IPS-18a (cell line): ENCODE measurements around the gene NOS1AP.
"Not testable (repeated sequence)": the region's sequence is repeated elsewhere in the genome, so short reads cannot be mapped to it uniquely, and the experiment has no call there.

Source experiments
- H3K27ac ChIP-seq: one replicate; pipeline ENCODE4 v1.5.1; 2013; ENCODE audit warnings: low read length
- H3K27me3 ChIP-seq: one replicate; pipeline ENCODE4 v1.6.1; 2013; ENCODE audit warnings: mild to moderate bottlenecking, low read length; ENCODE audit not compliant: control insufficient read depth, insufficient read depth
- H3K36me3 ChIP-seq: one replicate; pipeline ENCODE4 v1.6.1; 2013; ENCODE audit warnings: low read depth, low read length; ENCODE audit not compliant: control insufficient read depth
- H3K4me1 ChIP-seq: one replicate; pipeline ENCODE4 v1.6.1; 2013; ENCODE audit warnings: low read depth, low read length; ENCODE audit not compliant: control insufficient read depth
- H3K4me3 ChIP-seq: one replicate; pipeline ENCODE4 v1.5.1; 2013; ENCODE audit warnings: low read length
- H3K9ac ChIP-seq: one replicate; pipeline ENCODE4 v1.6.1; 2013; ENCODE audit warnings: mild to moderate bottlenecking, low read length, moderate library complexity
- H3K9me3 ChIP-seq: one replicate; pipeline ENCODE4 v1.6.1; 2013; ENCODE audit warnings: low read depth, low read length; ENCODE audit not compliant: control insufficient read depth

The NOS1AP gene

GRCh38 chr1:162033428-162033827 lies 36.1 kb upstream of the NOS1AP start:
- H3K9me3 ChIP-seq = no peaks in the 10 kb centered on the region
- H3K36me3 ChIP-seq = no peaks in the 10 kb centered on the region
- no peak overlapping the region for H3K27ac ChIP-seq
- H3K27me3 ChIP-seq = no peaks in the 10 kb centered on the region
- no peak overlapping the region for H3K4me3 ChIP-seq
- H3K9ac ChIP-seq = no peak overlapping the region
- no peaks in the 10 kb centered on the region for H3K4me1 ChIP-seq

GRCh38 chr1:162035241-162035640 lies 34.2 kb upstream of the NOS1AP start:
- Histone ChIP-seq H3K27ac (no peak overlapping the region), H3K4me3 (no peak overlapping the region), H3K36me3 (no peaks in the 10 kb centered on the region), H3K9ac (no peak overlapping the region), H3K4me1 (no peaks in the 10 kb centered on the region), H3K27me3 (no peaks in the 10 kb centered on the region), H3K9me3 (no peaks in the 10 kb centered on the region)

DNA sequence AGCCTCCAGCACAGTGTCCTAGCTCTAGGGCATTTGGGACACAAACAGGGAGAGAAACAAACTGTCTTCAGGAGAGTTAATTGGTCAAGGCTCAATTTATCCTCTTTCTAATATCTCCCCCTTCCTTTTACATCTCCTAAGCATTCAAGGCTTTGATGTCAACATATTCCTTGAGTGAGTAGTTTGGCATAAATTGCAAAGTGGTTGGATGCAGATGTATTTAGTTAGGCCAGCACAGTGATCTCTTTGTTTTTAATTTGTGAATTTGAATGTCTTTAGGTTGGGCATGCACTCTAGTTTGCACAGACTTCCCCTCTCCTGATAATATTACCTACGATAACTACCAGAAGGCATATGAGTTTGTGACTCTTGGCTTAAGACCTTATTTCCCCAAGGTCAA lies 33.3 kb upstream of the NOS1AP start:
- Histone ChIP-seq H3K27me3 (no peaks in the 10 kb centered on the region), H3K4me3 (no peak overlapping the region), H3K4me1 (no peaks in the 10 kb centered on the region), H3K27ac (no peak overlapping the region), H3K9me3 (no peaks in the 10 kb centered on the region), H3K9ac (no peak overlapping the region), H3K36me3 (no peaks in the 10 kb centered on the region)

DNA sequence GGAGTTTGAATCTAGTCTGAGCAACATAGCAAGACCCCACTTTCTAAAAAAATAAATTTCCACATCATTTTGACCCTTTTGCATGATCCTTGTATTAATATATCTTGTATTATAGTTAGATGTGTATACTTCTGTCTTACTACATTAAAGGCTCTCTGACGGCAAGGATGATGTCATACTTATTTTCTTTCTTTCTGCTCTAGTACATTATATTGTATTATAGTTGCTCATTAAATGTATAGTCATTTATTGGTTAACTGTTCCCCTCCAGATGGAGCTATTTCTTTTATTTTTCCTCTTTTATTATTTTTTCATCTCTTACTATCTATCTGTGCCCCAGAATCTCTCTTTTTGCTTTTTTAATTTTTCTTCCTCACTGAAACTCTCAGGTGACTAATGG lies 30.9 kb upstream of the NOS1AP start:
- Histone ChIP-seq H3K9ac (no peak overlapping the region), H3K27ac (no peak overlapping the region), H3K27me3 (no peaks in the 10 kb centered on the region), H3K9me3 (no peaks in the 10 kb centered on the region), H3K4me3 (no peak overlapping the region), H3K4me1 (no peaks in the 10 kb centered on the region), H3K36me3 (no peaks in the 10 kb centered on the region)

- H3K36me3 ChIP-seq = no peaks in the 10 kb centered on the region
- no peaks in the 10 kb centered on the region for H3K9me3 ChIP-seq
- no peak overlapping the region for H3K27ac ChIP-seq
- no peaks in the 10 kb centered on the region for H3K4me1 ChIP-seq
- H3K4me3 ChIP-seq = no peak overlapping the region
- H3K27me3 ChIP-seq = no peaks in the 10 kb centered on the region
- no peak overlapping the region for H3K9ac ChIP-seq
Observed at GRCh38 chr1:162040001-162040400, 29.5 kb upstream of the NOS1AP start.

- no peaks in the 10 kb centered on the region for H3K27me3 ChIP-seq
- no peaks in the 10 kb centered on the region for H3K36me3 ChIP-seq
- H3K9ac ChIP-seq = no peak overlapping the region
- no peaks in the 10 kb centered on the region for H3K4me1 ChIP-seq
- no peak overlapping the region for H3K27ac ChIP-seq
- no peaks in the 10 kb centered on the region for H3K9me3 ChIP-seq
- no peak overlapping the region for H3K4me3 ChIP-seq
Observed at GRCh38 chr1:162040657-162041056, 28.8 kb upstream of the NOS1AP start.

GRCh38 chr1:162042361-162042760 lies 27.1 kb upstream of the NOS1AP start:
- no peaks in the 10 kb centered on the region for H3K9me3 ChIP-seq
- no peak overlapping the region for H3K9ac ChIP-seq
- no peaks in the 10 kb centered on the region for H3K4me1 ChIP-seq
- no peak overlapping the region for H3K27ac ChIP-seq
- no peaks in the 10 kb centered on the region for H3K27me3 ChIP-seq
- no peak overlapping the region for H3K4me3 ChIP-seq
- H3K36me3 ChIP-seq = no peaks in the 10 kb centered on the region

GRCh38 chr1:162046921-162047320 lies 22.6 kb upstream of the NOS1AP start:
- Histone ChIP-seq H3K4me3 (no peak overlapping the region), H3K9ac (no peak overlapping the region), H3K9me3 (no peaks in the 10 kb centered on the region), H3K27ac (no peak overlapping the region), H3K27me3 (no peaks in the 10 kb centered on the region), H3K36me3 (no peaks in the 10 kb centered on the region), H3K4me1 (no peaks in the 10 kb centered on the region)

DNA sequence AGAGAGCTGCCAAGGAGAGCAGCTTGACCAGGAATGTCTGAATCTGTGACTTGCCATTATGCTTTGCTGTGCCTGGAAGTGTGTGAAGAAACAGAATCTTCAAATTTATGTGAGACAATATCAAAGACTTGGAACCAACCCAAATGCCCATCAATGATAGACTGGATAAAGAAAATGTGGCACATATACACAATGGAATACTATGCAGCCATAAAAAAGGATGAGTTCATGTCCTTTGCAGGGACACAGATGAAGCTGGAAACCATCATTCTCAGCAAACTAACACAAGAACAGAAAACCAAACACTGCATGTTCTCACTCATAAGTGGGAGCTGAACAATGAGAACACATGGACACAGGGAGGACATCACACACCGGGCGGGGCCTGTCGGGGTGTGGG lies 15.5 kb upstream of the NOS1AP start:
- not testable (repeated sequence) for H3K9ac ChIP-seq, H3K4me1 ChIP-seq, H3K27ac ChIP-seq, H3K9me3 ChIP-seq, H3K4me3 ChIP-seq, H3K27me3 ChIP-seq, H3K36me3 ChIP-seq

DNA sequence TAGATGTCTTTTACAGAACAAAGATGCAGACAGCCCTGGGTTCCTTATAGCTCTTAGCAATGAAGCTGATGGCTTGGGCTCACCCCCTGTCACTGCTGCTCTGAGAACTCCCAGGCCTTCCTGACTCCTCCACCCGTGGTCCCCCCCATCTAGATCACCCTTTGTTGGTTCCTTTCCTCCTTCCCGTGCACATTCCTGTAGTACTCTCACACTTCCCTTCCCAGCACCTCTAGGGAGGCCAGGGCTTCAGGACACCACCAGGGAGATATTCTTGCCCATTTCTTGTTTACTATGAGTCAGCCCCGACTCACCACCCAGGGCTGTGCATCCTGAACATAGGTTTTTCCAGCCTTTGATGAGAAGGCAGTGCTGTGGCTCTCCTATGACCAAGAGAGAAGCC lies 14.4 kb upstream of the NOS1AP start:
- Histone ChIP-seq H3K27me3 (no peaks in the 10 kb centered on the region), H3K9ac (no peak overlapping the region), H3K27ac (no peak overlapping the region), H3K4me3 (no peak overlapping the region), H3K4me1 (no peaks in the 10 kb centered on the region), H3K9me3 (no peaks in the 10 kb centered on the region), H3K36me3 (no peaks in the 10 kb centered on the region)

DNA sequence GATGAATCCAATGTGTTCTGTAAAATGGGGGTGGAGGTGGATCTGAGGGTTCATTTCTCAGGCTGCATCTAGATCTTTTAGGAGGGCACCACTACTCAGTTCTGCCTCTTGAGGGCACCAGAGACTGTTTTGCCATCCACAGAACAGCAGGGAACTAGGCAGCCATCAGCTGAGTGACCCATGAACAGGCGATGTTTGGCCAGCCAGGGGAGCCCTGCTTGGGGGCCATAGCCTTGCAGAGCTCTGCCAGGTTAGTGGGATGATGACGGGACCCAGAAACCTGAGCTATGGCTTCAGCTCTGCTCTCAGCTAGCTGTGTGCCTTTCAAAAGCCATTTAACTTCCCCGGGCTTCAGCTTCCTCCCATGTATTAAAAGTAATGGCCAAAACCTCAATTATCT lies 13.4 kb upstream of the NOS1AP start:
- H3K27ac ChIP-seq = no peak overlapping the region
- no peak overlapping the region for H3K9ac ChIP-seq
- H3K36me3 ChIP-seq = no peaks in the 10 kb centered on the region

DNA sequence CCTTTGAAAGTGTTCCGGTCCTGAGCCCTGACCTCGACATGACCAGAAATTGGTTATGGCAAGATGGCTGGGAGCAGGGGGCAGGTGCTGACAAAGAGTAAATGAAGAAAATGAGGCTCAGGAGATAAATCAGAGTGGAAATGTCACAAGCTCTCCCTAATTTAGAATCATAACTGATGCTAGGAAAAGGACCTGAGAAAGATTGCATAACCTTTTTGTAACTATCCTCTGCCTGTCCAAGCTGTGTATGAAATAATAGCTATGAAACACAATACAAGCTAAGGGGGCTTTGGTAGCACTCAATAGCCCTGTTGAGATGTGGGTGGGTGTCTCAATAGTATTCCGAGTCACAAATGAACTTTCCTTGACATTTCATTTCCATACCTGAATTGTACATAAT lies 12.9 kb upstream of the NOS1AP start:
- Histone ChIP-seq H3K27ac (no peak overlapping the region), H3K27me3 (no peaks in the 10 kb centered on the region), H3K36me3 (no peaks in the 10 kb centered on the region), H3K4me1 (no peaks in the 10 kb centered on the region), H3K4me3 (no peak overlapping the region), H3K9ac (no peak overlapping the region), H3K9me3 (no peaks in the 10 kb centered on the region)

More for the DNA sequence above, 13.4 kb upstream of the NOS1AP start:
- no peak overlapping the region for H3K4me3 ChIP-seq
- no peaks in the 10 kb centered on the region for H3K27me3 ChIP-seq
- no peaks in the 10 kb centered on the region for H3K4me1 ChIP-seq
- H3K9me3 ChIP-seq = no peaks in the 10 kb centered on the region
